Measurements from ENCODE around the gene MALAT1.
"Not testable (repeated sequence)": the region's sequence is repeated elsewhere in the genome, so short reads cannot be mapped to it uniquely, and the experiment has no call there.

MALAT1 gene

DNA sequence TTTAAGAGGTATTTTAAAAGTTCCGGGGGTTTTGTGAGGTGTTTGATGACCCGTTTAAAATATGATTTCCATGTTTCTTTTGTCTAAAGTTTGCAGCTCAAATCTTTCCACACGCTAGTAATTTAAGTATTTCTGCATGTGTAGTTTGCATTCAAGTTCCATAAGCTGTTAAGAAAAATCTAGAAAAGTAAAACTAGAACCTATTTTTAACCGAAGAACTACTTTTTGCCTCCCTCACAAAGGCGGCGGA is 193 bp upstream of the MALAT1 start:
- no peak for DNase-seq (ENCODE audit: low spot score)

DNA sequence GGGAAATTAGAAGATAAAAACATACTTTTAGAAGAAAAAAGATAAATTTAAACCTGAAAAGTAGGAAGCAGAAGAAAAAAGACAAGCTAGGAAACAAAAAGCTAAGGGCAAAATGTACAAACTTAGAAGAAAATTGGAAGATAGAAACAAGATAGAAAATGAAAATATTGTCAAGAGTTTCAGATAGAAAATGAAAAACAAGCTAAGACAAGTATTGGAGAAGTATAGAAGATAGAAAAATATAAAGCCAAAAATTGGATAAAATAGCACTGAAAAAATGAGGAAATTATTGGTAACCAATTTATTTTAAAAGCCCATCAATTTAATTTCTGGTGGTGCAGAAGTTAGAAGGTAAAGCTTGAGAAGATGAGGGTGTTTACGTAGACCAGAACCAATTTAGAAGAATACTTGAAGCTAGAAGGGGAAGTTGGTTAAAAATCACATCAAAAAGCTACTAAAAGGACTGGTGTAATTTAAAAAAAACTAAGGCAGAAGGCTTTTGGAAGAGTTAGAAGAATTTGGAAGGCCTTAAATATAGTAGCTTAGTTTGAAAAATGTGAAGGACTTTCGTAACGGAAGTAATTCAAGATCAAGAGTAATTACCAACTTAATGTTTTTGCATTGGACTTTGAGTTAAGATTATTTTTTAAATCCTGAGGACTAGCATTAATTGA is 1.0 kb downstream of the MALAT1 start:
- no peak for DNase-seq (ENCODE audit: low spot score)

DNA sequence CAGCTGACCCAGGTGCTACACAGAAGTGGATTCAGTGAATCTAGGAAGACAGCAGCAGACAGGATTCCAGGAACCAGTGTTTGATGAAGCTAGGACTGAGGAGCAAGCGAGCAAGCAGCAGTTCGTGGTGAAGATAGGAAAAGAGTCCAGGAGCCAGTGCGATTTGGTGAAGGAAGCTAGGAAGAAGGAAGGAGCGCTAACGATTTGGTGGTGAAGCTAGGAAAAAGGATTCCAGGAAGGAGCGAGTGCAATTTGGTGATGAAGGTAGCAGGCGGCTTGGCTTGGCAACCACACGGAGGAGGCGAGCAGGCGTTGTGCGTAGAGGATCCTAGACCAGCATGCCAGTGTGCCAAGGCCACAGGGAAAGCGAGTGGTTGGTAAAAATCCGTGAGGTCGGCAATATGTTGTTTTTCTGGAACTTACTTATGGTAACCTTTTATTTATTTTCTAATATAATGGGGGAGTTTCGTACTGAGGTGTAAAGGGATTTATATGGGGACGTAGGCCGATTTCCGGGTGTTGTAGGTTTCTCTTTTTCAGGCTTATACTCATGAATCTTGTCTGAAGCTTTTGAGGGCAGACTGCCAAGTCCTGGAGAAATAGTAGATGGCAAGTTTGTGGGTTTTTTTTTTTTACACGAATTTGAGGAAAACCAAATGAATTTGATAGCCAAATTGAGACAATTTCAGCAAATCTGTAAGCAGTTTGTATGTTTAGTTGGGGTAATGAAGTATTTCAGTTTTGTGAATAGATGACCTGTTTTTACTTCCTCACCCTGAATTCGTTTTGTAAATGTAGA is 1.7 kb downstream of the MALAT1 start:
- DNase-seq (ENCODE audit: low spot score) = no peak

DNA sequence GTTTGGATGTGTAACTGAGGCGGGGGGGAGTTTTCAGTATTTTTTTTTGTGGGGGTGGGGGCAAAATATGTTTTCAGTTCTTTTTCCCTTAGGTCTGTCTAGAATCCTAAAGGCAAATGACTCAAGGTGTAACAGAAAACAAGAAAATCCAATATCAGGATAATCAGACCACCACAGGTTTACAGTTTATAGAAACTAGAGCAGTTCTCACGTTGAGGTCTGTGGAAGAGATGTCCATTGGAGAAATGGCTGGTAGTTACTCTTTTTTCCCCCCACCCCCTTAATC is 2.3 kb downstream of the MALAT1 start:
- DNase-seq (ENCODE audit: low spot score) = no peak

DNA sequence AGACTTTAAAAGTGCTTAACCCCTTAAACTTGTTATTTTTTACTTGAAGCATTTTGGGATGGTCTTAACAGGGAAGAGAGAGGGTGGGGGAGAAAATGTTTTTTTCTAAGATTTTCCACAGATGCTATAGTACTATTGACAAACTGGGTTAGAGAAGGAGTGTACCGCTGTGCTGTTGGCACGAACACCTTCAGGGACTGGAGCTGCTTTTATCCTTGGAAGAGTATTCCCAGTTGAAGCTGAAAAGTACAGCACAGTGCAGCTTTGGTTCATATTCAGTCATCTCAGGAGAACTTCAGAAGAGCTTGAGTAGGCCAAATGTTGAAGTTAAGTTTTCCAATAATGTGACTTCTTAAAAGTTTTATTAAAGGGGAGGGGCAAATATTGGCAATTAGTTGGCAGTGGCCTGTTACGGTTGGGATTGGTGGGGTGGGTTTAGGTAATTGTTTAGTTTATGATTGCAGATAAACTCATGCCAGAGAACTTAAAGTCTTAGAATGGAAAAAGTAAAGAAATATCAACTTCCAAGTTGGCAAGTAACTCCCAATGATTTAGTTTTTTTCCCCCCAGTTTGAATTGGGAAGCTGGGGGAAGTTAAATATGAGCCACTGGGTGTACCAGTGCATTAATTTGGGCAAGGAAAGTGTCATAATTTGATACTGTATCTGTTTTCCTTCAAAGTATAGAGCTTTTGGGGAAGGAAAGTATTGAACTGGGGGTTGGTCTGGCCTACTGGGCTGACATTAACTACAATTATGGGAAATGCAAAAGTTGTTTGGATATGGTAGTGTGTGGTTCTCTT is 2.8 kb downstream of the MALAT1 start:
- no peak for DNase-seq (ENCODE audit: low spot score)

DNA sequence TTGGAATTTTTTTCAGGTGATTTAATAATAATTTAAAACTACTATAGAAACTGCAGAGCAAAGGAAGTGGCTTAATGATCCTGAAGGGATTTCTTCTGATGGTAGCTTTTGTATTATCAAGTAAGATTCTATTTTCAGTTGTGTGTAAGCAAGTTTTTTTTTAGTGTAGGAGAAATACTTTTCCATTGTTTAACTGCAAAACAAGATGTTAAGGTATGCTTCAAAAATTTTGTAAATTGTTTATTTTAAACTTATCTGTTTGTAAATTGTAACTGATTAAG is 3.4 kb downstream of the MALAT1 start:
- DNase-seq (ENCODE audit: low spot score) = no peak

DNA sequence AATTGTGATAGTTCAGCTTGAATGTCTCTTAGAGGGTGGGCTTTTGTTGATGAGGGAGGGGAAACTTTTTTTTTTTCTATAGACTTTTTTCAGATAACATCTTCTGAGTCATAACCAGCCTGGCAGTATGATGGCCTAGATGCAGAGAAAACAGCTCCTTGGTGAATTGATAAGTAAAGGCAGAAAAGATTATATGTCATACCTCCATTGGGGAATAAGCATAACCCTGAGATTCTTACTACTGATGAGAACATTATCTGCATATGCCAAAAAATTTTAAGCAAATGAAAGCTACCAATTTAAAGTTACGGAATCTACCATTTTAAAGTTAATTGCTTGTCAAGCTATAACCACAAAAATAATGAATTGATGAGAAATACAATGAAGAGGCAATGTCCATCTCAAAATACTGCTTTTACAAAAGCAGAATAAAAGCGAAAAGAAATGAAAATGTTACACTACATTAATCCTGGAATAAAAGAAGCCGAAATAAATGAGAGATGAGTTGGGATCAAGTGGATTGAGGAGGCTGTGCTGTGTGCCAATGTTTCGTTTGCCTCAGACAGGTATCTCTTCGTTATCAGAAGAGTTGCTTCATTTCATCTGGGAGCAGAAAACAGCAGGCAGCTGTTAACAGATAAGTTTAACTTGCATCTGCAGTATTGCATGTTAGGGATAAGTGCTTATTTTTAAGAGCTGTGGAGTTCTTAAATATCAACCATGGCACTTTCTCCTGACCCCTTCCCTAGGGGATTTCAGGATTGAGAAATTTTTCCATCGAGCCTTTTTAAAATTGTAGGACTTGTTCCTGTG is 3.9 kb downstream of the MALAT1 start:
- DNase-seq (ENCODE audit: low spot score) = no peak

DNA sequence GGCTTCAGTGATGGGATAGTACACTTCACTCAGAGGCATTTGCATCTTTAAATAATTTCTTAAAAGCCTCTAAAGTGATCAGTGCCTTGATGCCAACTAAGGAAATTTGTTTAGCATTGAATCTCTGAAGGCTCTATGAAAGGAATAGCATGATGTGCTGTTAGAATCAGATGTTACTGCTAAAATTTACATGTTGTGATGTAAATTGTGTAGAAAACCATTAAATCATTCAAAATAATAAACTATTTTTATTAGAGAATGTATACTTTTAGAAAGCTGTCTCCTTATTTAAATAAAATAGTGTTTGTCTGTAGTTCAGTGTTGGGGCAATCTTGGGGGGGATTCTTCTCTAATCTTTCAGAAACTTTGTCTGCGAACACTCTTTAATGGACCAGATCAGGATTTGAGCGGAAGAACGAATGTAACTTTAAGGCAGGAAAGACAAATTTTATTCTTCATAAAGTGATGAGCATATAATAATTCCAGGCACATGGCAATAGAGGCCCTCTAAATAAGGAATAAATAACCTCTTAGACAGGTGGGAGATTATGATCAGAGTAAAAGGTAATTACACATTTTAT is 4.6 kb downstream of the MALAT1 start:
- no peak for DNase-seq (ENCODE audit: low spot score)

DNA sequence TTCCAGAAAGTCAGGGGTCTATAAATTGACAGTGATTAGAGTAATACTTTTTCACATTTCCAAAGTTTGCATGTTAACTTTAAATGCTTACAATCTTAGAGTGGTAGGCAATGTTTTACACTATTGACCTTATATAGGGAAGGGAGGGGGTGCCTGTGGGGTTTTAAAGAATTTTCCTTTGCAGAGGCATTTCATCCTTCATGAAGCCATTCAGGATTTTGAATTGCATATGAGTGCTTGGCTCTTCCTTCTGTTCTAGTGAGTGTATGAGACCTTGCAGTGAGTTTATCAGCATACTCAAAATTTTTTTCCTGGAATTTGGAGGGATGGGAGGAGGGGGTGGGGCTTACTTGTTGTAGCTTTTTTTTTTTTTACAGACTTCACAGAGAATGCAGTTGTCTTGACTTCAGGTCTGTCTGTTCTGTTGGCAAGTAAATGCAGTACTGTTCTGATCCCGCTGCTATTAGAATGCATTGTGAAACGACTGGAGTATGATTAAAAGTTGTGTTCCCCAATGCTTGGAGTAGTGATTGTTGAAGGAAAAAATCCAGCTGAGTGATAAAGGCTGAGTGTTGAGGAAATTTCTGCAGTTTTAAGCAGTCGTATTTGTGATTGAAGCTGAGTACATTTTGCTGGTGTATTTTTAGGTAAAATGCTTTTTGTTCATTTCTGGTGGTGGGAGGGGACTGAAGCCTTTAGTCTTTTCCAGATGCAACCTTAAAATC is 5.3 kb downstream of the MALAT1 start:
- DNase-seq (ENCODE audit: low spot score) = no peak

DNA sequence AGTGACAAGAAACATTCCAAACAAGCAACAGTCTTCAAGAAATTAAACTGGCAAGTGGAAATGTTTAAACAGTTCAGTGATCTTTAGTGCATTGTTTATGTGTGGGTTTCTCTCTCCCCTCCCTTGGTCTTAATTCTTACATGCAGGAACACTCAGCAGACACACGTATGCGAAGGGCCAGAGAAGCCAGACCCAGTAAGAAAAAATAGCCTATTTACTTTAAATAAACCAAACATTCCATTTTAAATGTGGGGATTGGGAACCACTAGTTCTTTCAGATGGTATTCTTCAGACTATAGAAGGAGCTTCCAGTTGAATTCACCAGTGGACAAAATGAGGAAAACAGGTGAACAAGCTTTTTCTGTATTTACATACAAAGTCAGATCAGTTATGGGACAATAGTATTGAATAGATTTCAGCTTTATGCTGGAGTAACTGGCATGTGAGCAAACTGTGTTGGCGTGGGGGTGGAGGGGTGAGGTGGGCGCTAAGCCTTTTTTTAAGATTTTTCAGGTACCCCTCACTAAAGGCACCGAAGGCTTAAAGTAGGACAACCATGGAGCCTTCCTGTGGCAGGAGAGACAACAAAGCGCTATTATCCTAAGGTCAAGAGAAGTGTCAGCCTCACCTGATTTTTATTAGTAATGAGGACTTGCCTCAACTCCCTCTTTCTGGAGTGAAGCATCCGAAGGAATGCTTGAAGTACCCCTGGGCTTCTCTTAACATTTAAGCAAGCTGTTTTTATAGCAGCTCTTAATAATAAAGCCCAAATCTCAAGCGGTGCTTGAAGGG is 6.0 kb downstream of the MALAT1 start:
- DNase-seq (ENCODE audit: low spot score) = no peak

DNA sequence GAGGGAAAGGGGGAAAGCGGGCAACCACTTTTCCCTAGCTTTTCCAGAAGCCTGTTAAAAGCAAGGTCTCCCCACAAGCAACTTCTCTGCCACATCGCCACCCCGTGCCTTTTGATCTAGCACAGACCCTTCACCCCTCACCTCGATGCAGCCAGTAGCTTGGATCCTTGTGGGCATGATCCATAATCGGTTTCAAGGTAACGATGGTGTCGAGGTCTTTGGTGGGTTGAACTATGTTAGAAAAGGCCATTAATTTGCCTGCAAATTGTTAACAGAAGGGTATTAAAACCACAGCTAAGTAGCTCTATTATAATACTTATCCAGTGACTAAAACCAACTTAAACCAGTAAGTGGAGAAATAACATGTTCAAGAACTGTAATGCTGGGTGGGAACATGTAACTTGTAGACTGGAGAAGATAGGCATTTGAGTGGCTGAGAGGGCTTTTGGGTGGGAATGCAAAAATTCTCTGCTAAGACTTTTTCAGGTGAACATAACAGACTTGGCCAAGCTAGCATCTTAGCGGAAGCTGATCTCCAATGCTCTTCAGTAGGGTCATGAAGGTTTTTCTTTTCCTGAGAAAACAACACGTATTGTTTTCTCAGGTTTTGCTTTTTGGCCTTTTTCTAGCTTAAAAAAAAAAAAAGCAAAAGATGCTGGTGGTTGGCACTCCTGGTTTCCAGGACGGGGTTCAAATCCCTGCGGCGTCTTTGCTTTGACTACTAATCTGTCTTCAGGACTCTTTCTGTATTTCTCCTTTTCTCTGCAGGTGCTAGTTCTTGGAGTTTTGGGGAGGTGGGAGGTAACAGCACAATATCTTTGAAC is 6.8 kb downstream of the MALAT1 start:
- no peak for DNase-seq (ENCODE audit: low spot score)

DNA sequence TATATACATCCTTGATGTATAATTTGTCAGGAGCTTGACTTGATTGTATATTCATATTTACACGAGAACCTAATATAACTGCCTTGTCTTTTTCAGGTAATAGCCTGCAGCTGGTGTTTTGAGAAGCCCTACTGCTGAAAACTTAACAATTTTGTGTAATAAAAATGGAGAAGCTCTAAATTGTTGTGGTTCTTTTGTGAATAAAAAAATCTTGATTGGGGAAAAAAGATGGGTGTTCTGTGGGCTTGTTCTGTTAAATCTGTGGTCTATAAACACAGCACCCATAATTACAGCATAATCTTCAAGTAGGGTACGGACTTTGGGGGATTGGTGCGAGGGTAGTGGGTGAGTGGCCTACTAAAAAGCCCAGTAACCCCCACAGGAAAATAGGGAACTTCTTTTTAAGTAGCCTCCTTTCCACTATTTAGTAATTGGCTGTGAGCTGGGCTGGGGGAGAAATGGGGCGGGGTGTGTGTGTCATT is 7.5 kb downstream of the MALAT1 start:
- no peak for DNase-seq (ENCODE audit: low spot score)

DNA sequence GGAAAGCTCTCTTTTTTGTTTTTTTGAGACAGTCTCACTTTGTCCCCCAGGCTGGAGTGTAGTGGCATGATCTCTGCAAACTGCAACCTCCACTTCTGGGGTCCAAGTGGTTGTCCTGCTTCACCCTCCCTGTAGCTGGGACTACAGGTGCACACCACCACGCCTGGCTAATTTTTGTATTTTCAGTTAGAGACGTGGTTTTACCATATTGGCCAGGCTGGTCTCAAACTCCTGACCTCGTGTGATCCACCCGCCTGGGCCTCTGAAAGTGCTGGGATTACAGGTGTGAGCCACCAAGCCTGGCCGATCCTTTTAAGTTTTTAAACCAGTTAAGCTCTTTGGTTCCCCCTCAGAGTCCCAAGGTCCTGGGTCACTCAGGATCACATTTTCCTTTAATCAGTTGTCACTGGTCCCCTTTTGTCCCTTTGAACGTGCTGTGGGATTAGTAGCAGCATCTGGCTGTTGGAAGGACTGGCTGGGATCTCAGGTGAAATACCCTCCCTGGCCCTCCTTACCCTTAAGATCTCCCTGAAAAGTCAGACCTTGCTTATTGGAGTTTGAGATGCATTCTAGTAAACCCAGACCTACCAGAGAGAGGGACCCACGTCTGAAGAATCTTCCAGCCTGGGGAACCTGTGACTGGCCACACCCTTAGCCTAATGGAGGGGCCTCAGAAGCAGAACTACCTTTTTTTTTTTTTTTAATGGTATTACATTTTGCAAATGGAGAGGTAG is 8.1 kb downstream of the MALAT1 start:
- DNase-seq (ENCODE audit: low spot score) = no peak

DNA sequence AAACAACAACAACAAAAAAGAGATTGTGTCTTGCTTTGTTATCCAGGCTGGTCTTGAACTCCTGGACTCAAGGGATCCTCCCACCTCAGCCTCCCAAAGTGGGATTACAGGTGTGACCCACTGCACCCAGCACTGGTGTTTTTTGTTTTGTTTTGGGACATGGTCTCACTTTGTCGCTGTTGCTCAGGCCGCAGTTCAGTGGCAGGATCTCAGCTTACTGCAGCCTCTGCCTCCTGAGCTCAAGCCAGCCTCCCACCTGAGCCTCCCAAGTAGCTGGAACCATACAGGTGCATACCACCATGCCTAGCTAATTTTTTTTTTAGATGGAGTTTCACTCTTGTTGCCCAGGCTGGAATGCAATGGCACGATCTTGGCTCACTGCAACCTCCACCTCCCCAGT is 13.5 kb downstream of the MALAT1 start:
- DNase-seq (ENCODE audit: low spot score) = not testable (repeated sequence)

DNA sequence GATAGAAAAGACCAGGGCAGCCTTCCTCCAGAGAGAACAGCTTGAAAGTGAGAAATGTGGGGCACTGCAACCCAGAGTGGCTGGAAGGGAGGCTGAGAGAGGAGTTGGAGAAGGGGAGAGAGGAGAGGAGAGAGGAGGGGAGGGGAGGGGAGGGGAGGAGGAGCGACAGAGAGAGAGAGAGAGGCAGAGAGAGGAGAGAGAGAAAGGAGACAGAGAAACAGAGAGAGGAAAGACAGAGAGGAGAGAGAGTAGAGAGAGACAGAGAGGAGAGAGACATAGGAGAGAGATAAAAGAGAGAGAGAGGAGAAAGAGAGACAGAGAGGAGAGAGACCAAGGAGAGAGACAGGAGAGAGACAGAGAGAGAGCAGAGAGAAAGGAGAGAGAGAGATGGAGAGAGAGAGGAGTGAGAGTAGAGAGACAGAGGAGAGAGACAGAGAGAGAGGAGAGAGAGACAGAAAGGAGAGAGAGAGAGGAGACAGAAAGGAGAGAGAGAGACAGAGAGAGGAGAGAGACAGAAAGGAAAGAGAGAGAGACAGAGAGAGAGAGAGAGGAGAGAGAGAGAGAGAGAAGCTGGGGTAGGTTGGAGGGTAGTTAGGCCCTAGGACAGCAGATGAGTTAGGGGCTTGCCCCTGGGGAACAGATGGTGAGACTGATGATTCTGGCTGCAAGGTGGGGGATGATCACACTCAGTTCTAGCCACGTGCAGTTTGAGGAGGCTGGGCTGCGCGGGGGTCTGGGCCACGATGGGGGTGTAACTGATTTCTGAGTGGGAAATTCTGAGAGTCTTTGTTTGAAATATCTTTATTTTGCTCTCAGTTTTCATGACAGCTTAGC is 17.5 kb downstream of the MALAT1 start:
- no peak for DNase-seq (ENCODE audit: low spot score)

DNA sequence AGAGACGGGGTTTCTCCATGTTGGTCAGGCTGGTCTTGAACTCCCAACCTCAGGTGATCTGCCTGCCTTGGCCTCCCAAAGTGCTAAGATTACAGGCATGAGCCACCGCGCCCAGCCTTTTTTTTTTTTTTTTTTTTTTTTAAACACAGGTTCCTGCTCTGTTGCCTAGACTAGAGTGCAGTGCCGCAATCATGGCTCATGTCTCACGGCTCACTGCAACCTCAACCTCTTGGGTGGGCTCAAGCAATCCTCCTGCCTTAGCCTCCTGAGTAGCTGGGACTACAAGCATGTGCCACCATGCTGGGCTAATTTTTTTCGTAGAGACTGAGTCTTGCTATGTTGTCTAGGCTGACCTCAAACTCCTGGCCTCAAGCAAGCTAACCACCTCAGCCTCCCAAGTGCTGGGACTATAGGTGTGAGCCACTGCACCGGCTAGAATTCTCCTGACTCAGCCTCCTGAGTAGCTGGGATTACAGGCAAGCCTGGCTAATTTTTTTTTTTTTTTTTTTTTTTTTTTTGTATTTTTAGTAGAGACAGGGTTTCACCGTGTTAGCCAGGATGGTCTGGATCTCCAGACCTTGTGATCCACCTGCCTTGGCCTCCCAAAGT is 20.2 kb downstream of the MALAT1 start:
- not testable (repeated sequence) for DNase-seq (ENCODE audit: low spot score)

DNA sequence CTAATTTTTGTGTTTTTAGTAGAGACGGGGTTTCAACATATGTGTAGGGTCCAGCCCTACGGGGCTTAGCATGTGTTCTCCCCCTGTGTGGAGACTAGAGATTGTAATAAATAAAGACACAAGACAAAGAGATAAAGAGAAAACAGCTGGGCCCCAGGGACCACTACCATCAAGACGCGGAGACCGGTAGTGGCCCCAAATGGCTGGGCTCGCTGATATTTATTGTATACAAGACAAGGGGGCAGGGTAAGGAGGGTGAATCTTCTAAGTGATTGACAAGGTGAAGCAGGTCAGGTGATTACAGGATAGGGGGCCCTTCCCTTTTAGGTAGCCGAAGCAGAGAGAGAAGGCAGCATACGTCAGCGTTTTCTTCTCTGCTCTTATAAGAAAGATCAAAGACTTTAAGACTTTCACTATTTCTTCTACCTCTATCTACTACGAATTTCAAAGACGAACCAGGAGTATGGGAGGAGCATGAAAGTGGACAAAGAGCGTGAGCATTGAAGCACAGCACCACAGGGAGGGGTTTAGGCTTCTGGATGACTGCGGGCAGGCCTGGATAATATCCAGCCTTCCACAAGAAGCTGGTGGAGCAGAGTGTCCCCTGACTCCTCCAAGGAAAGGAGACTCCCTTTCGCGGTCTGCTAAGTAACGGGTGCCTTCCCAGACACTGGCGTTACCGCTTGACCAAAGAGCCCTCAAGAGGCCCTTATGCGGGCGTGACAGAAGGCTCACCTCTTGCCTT is 23.1 kb downstream of the MALAT1 start:
- not testable (repeated sequence) for DNase-seq (ENCODE audit: low spot score)
